Activated CD8-positive, alpha-beta T cell treated with anti-CD3 and anti-CD28 coated beads for 36 hours (primary cell): ENCODE measurements around the gene IBSP. TPM values are rescaled to one million over a fixed set of nuclear protein-coding genes. Genes with fewer than 3 reads are reported as not detected.

Experiments used
- ATAC-seq: fragments of 200-7000 bp; cut with Tn5 transposase; one replicate; pipeline ENCODE4 v1.10.0; 2021; ENCODE audit warnings: mild to moderate bottlenecking, moderate library complexity
- CTCF ChIA-PET: fragments of 350-600 bp; sonication (Branson Sonifier 250); formaldehyde crosslinking; loops from one replicate; lab custom pipeline; 2021; ENCODE audit warnings: antibody characterized with exemption; lab: Charles Lee
- POLR2A ChIA-PET: fragments of 350-600 bp; sonication (Branson Sonifier 250); formaldehyde crosslinking; loops from one replicate; lab custom pipeline; 2021; ENCODE audit warnings: antibody characterized with exemption; lab: Charles Lee
- DNase-seq: peaks from one replicate; pipeline ENCODE4 v3.0.0-alpha.2; 2020
- H3K27ac Mint-ChIP-seq: one replicate; pipeline ENCODE4 v1.8.0; 2021; ENCODE audit warnings: mild to moderate bottlenecking, mixed read lengths
- H3K27me3 Mint-ChIP-seq: one replicate; pipeline ENCODE4 v1.8.0; 2021; ENCODE audit warnings: mixed read lengths
- H3K36me3 Mint-ChIP-seq: one replicate; pipeline ENCODE4 v1.8.0; 2021; ENCODE audit warnings: low read depth, mixed read lengths
- H3K4me1 Mint-ChIP-seq: one replicate; pipeline ENCODE4 v1.8.0; 2021; ENCODE audit warnings: low read depth, mixed read lengths
- H3K4me3 Mint-ChIP-seq: one replicate; pipeline ENCODE4 v1.8.0; 2021; ENCODE audit warnings: mild to moderate bottlenecking, moderate library complexity, mixed read lengths
- H3K9me3 Mint-ChIP-seq: one replicate; pipeline ENCODE4 v1.8.0; 2021; ENCODE audit warnings: mixed read lengths
- CTCF ChIP-seq: fragments of 200-600 bp; IDR thresholded peaks from one replicate; pipeline ENCODE4 v1.8.0; 2022; ENCODE audit warnings: antibody characterized with exemption, mild to moderate bottlenecking
- intact Hi-C: fragments of 100-400 bp; cut with micrococcal nuclease; formaldehyde crosslinking; loops from one replicate; pipeline ENCODE4 v1.10.0; 2022
- total RNA-seq, 2 experiments: library from RNA; stranded (reverse); gene quantifications; one replicate each; pipeline ENCODE4 v1.2.3, GENCODE V29; 2021

Gene IBSP
- total RNA-seq, 2 experiments from 2014 or later, result not detected

- H3K27me3 Mint-ChIP-seq, result peaks cover 13% of the 10 kb centered on the region
- DNase-seq (no peak), ATAC-seq (no peak)
- no peak overlapping the region for H3K27ac Mint-ChIP-seq
- H3K4me1 Mint-ChIP-seq, result peaks cover 5% of the 10 kb centered on the region
- H3K36me3 Mint-ChIP-seq, result no peaks in the 10 kb centered on the region
- H3K4me3 Mint-ChIP-seq, result no peak overlapping the region
- intact Hi-C loops, result loop anchor here (2.0 to 5.0 kb wide), 2 partner anchors 120 to 359 kb away; no protein-coding TSS in a partner anchor
- peak; percentile 18 for TF ChIP-seq CTCF
- ChIA-PET POLR2A (interaction anchor here (1.1 kb wide), 1 partner anchor 175 kb away, joined by 3 read pairs; no protein-coding TSS in a partner anchor), CTCF (interaction anchor here (0.7 to 2.1 kb wide), 13 partner anchors 15 to 924 kb away, joined by 3 to 21 read pairs (median 4); no protein-coding TSS in a partner anchor)
- no peaks in the 10 kb centered on the region for H3K9me3 Mint-ChIP-seq
Measured at GRCh38 chr4:87853108-87853507, 53.8 kb downstream of the IBSP start.

DNA sequence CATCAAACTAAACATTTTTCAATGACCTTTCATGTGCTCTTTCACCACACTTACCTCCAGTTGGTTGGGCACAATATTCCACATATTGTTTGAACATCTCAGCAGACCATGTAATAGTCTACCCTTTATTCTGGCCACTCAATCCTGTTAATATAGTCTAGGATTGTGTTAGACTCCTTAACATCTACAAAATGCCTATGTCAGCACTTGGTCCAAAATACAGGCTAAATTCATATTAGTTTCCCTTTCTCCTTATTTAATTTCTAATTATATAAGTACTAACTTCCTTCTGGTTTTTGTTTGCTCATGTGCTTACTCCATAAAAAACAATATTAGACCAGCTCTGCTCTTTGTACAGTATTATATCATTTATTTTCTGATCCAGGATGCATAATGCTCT lies 54.5 kb downstream of the IBSP start:
- no peak for TF ChIP-seq CTCF
- Mint-ChIP-seq H3K36me3 (no peaks in the 10 kb centered on the region), H3K27ac (no peak overlapping the region), H3K9me3 (no peaks in the 10 kb centered on the region), H3K4me3 (no peak overlapping the region), H3K4me1 (peaks cover 3% of the 10 kb centered on the region), H3K27me3 (peaks cover 12% of the 10 kb centered on the region)
- ChIA-PET POLR2A (no interaction called here), CTCF (interaction anchor here (1.4 to 2.1 kb wide), 2 partner anchors 114 to 119 kb away, joined by 5 to 21 read pairs; no protein-coding TSS in a partner anchor)
- ATAC-seq (no peak), DNase-seq (no peak)
- intact Hi-C loops, result loop anchor here (2.0 to 5.0 kb wide), 2 partner anchors 119 to 358 kb away; no protein-coding TSS in a partner anchor

DNA sequence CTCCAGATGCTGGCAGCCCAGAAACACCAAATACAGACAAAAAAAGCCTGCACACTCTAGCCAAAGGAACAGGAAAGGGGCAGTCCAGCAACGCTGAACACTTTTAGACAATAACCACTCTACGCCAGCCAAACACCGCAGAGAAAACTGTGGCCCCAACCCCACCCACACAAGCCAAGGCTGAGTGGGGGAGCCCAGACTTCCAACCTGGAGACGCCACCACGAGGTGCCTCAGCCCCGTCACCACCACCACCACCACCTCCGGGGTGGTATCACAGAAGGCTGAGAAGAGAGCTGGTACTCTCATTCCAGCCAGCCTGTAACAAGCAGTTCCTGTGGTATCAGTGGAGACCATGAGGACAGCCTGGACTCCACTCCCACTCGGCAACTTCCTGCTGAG lies 56.2 kb downstream of the IBSP start:
- Mint-ChIP-seq H3K36me3 (no peaks in the 10 kb centered on the region), H3K9me3 (no peaks in the 10 kb centered on the region), H3K27me3 (peaks cover 14% of the 10 kb centered on the region), H3K4me1 (no peaks in the 10 kb centered on the region), H3K4me3 (no peak overlapping the region), H3K27ac (no peak overlapping the region)
- ATAC-seq (no peak), DNase-seq (no peak)
- CTCF ChIA-PET, result no interaction called here
- TF ChIP-seq CTCF, result no peak
- intact Hi-C loops, result no loop called here
- POLR2A ChIA-PET, result no interaction called here

GRCh38 chr4:87856816-87857215 lies 57.5 kb downstream of the IBSP start:
- Mint-ChIP-seq H3K27me3 (peaks cover 14% of the 10 kb centered on the region), H3K4me3 (no peak overlapping the region), H3K36me3 (no peaks in the 10 kb centered on the region), H3K4me1 (no peaks in the 10 kb centered on the region), H3K27ac (no peak overlapping the region), H3K9me3 (no peaks in the 10 kb centered on the region)
- ChIA-PET POLR2A (no interaction called here), CTCF (interaction anchor here (1.1 to 1.4 kb wide), 2 partner anchors 8 to 117 kb away, joined by 5 to 6 read pairs; no protein-coding TSS in a partner anchor)
- no peak for DNase-seq
- intact Hi-C loops, result no loop called here
- no peak for ATAC-seq
- TF ChIP-seq CTCF, result no peak

GRCh38 chr4:87857789-87858188 lies 58.4 kb downstream of the IBSP start:
- ATAC-seq (no peak), DNase-seq (no peak)
- Mint-ChIP-seq H3K36me3 (no peaks in the 10 kb centered on the region), H3K4me3 (no peak overlapping the region), H3K27ac (no peak overlapping the region), H3K4me1 (no peaks in the 10 kb centered on the region), H3K27me3 (peaks cover 14% of the 10 kb centered on the region), H3K9me3 (no peaks in the 10 kb centered on the region)
- CTCF ChIA-PET, result interaction anchor here (1.1 to 1.4 kb wide), 2 partner anchors 9 to 128 kb away, joined by 3 to 5 read pairs; no protein-coding TSS in a partner anchor
- POLR2A ChIA-PET, result no interaction called here
- TF ChIP-seq CTCF, result no peak
- intact Hi-C loops, result no loop called here

Other genes with a start within 250 kb of the IBSP start
- not detected for gene DSPP, start 191.0 kb upstream of the IBSP start, total RNA-seq
- gene DMP1, start 149.3 kb upstream of the IBSP start, total RNA-seq, result not detected
- not detected for gene MEPE, start 33.4 kb downstream of the IBSP start, total RNA-seq
- not detected for gene SPP1, start 176.2 kb downstream of the IBSP start, total RNA-seq
- gene PKD2, start 208.1 kb downstream of the IBSP start, total RNA-seq, result 1 to 10 TPM; 2.3 to 2.8 TPM